IPS-18c (cell line): Measurements from ENCODE around the gene CD48.

ENCODE experiments used
- H3K4me3 ChIP-seq: 2 replicates; pipeline ENCODE4 v1.7.0; 2013; ENCODE audit warnings: low read depth, mild to moderate bottlenecking, low read length, moderate library complexity; ENCODE audit not compliant: insufficient read depth
- H3K9me3 ChIP-seq: one replicate; pipeline ENCODE4 v1.6.1; 2013; ENCODE audit warnings: mild to moderate bottlenecking, low read length, moderate library complexity; ENCODE audit not compliant: control insufficient read depth, insufficient read depth

The CD48 gene

GRCh38 chr1:160651433-160652064 is 60.1 kb downstream of the CD48 start:
- H3K9me3 ChIP-seq: no peaks in the 10 kb centered on the region
- no peak overlapping the region for H3K4me3 ChIP-seq

GRCh38 chr1:160647329-160647720 is 64.3 kb downstream of the CD48 start:
- Histone ChIP-seq H3K9me3 (no peaks in the 10 kb centered on the region), H3K4me3 (no peak overlapping the region)

DNA sequence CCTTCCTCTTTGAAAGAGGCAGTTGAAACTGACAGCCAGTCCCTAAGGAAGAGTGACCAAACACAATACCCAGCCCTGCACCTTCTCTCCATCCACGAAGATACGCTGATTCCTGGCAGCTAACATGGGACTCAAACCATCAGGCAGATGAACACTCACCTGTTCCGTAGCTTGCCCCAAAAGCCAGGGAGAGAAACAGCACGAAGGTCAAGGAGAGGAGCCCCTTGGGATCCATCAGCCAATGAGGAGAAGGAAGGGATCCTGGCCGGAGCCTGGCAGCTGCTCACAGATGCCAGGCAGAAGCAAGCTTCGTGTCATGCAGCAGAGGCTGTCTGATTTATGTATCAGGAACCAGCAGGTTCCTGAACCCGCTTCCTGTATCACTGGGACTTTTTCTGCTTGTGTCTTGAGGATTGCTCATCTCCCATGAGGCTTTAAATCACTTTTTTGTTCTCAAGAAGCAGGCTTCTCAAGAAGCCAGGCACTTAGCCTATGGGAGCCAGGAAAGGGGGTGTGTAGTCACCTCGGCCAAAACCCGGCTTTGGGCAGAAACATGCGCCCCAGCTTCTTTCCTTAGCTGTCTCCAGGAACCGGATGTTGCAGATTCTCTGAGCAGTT is 64.8 kb downstream of the CD48 start, which contains the start of gene SLAMF1:
Gene SLAMF1 (minus strand): TSS at position 334 of the 618 bp plus-strand sequence. CDS start 99 bp downstream, at position 235.
- H3K4me3 ChIP-seq: no peak within 1 kb of the TSS
- H3K9me3 ChIP-seq: no peaks in the 10 kb centered on the region

DNA sequence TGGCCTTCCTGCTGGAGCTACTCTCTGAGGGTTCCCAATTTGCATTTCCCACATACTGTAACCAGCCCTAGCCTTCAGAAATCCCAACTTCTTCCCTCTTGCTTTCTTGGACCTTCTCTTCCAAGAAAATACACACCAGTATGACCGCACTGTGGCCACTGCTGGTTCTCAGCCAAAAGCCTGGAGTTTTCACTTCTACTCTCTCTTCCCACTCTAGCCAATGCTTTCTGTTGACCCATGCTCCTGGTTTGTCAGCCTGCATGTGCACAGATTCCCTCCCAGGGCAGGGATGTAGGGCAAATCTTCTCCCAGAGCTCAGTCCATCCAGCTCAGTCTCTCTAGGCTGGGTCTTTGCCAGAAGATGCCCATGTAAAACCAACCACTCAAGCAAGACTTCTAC is 65.4 kb downstream of the CD48 start:
- Histone ChIP-seq H3K9me3 (no peaks in the 10 kb centered on the region), H3K4me3 (no peak overlapping the region)

DNA sequence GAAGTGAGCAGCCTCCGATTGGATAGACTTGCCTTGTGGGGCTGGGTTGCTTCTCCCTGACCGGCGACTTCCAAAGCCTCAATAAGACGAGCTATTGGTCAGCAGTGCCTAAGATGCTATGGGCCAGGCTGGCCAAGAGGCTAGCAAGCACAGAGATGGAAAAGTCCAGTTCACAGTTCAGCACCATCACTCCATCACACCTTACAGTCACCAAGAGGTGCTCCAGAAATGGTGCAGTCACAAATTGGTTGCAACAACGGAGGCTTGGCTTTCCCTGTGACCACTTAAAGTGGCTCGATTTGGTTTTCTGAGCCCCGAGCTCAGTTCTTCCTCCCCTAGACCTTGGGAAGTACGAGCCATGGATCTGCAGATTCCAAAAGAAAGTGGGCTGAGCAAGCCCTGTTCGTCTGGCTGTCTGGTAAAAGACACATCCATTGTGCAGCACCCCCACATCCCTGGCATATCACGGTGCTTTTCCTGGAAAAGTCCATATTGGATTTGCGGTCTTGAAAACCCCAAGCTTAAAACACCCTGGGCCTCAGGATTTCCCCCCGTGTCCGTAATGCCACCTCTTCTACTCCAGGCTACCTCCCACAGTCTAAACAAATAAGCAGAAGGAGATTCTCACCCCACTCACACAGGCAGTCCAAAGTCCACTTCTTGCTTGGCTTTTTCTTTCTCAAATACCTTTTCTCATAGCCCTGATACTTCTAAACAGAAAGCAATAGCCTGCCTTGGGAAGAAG is 66.1 kb downstream of the CD48 start:
- H3K9me3 ChIP-seq: no peaks in the 10 kb centered on the region

GRCh38 chr1:160644399-160644798 is 67.2 kb downstream of the CD48 start:
- Histone ChIP-seq H3K9me3 (no peaks in the 10 kb centered on the region), H3K4me3 (no peak overlapping the region)

More for the DNA sequence above, 66.1 kb downstream of the CD48 start:
- no peak overlapping the region for H3K4me3 ChIP-seq

DNA sequence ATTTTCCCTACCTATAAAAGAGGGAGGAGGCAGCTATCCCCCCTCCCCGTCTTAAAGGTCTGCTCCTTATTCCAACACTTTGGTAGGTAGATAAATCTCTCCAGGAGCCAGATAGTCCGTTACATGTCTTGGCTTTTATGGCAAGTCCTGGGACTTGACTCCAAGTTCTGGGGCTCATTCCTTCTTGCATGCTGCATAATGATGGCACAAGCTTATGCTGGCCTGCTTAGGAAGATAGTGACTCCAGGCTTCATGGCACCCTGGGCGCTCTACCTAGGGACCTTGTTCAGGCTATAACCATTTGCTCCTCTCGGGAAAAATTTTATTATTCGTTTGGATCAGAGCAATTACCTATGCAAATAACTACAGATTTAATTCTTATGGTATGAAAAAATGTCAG is 68.5 kb downstream of the CD48 start:
- H3K4me3 ChIP-seq: no peak overlapping the region
- H3K9me3 ChIP-seq: no peaks in the 10 kb centered on the region

GRCh38 chr1:160642281-160642644 is 69.4 kb downstream of the CD48 start:
- H3K4me3 ChIP-seq: no peak overlapping the region
- no peaks in the 10 kb centered on the region for H3K9me3 ChIP-seq

GRCh38 chr1:160641323-160642280 is 70.0 kb downstream of the CD48 start:
- Histone ChIP-seq H3K4me3 (no peak overlapping the region), H3K9me3 (no peaks in the 10 kb centered on the region)

DNA sequence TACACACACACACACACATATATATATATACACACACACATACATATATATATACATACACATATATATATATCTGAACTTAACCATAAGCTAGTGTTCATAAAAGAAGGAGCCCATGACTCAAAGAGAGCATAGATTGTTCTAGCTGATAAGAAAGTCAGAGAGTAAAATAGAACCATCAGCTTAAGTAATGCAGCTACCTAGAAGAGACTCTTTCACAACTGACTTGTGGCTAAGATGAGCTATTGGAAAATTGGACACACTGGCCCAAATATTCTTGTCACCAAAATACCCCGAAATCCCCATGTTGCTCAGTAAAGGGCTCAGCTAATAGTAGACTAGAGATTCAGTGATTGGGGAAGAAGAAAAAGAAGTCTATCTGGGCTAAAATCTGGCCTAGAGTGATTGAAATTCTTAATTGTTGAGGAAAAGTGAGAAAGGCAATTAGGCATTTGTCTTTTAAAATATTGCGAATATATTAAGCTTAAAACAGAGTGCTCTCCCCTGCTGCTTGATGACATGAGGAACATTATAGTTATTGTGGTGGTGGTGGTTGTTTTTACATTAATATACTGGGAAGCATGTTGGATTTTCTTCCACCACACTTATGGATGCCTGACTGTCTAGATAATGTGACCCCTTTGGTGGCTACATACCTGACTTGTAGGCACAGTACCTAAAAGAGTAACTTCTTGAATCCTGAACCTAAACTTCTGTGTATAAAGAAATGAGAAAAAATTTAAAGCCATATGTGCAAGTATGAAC is 71.1 kb downstream of the CD48 start:
- no peak overlapping the region for H3K4me3 ChIP-seq
- H3K9me3 ChIP-seq: no peaks in the 10 kb centered on the region

GRCh38 chr1:160639652-160640051 is 72.0 kb downstream of the CD48 start:
- no peak overlapping the region for H3K4me3 ChIP-seq
- no peaks in the 10 kb centered on the region for H3K9me3 ChIP-seq

DNA sequence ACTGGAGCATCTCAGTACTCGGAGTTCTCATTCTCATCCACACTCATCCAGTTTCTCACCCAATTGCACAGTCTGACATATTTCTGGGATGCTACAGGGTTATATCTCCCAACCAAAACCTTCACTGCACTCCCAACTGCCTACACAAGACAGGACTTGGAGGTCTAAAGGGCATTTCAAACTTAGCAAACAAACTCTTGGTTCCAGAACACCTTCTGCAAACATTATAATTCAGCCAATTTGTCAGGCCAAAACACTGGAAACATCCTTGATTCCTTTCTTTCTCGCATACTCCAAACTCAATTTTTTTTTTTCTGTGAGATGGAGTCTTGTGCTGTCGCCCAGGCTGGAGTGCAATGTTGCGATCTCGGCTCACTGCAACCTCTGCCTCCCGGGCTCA is 72.7 kb downstream of the CD48 start:
- Histone ChIP-seq H3K9me3 (no peaks in the 10 kb centered on the region), H3K4me3 (no peak overlapping the region)

DNA sequence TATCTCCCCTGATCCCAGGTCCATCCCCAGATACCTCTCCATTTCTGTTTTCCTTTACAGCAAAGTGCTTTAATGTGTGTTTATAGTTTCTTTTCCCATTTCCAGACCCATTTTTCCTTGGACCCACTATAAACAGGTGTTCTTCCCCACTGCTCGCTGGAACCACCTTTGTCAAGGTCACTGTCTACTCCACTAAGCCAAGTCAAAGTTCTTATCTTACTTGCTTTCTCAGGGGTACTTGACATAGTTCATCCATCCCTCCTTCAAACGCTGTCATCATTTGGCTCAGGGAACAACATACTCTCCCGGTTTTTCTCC is 73.1 kb downstream of the CD48 start:
- Histone ChIP-seq H3K9me3 (no peaks in the 10 kb centered on the region), H3K4me3 (no peak overlapping the region)

GRCh38 chr1:160637821-160638539 is 73.6 kb downstream of the CD48 start:
- Histone ChIP-seq H3K4me3 (no peak overlapping the region), H3K9me3 (no peaks in the 10 kb centered on the region)

DNA sequence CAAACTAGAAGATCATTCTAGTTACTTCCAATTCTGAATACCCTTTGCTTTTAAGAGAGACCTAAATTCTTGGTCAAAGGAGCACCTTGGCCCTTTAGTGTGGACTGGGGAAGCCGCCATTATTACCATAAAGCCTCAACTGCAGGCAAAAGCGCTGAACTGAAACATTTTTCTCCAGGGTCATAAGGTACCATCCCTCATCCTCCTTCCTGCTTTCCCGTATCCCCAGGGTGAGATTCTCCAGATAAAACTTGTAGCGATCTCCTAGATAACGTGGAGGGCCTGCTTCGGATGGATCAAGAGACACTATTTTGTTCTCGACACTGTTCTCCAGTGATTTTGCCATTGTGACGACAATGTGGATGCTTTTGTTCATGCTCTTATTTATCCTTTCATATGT is 74.6 kb downstream of the CD48 start:
- H3K9me3 ChIP-seq: no peaks in the 10 kb centered on the region
- H3K4me3 ChIP-seq: no peak overlapping the region

- Histone ChIP-seq H3K9me3 (no peaks in the 10 kb centered on the region), H3K4me3 (no peak overlapping the region)
These were observed 75.1 kb downstream of the CD48 start for GRCh38 chr1:160636547-160636946.
